HCEC 1CT (cell line): ENCODE data around the gene CHP1.
"Not testable (repeated sequence)": the region's sequence is repeated elsewhere in the genome, so short reads cannot be mapped to it uniquely, and the experiment has no call there.

Experiments used
- DNase-seq: peaks from one replicate; pipeline ENCODE4 v3.0.0-alpha.2; 2017

Gene CHP1

DNA sequence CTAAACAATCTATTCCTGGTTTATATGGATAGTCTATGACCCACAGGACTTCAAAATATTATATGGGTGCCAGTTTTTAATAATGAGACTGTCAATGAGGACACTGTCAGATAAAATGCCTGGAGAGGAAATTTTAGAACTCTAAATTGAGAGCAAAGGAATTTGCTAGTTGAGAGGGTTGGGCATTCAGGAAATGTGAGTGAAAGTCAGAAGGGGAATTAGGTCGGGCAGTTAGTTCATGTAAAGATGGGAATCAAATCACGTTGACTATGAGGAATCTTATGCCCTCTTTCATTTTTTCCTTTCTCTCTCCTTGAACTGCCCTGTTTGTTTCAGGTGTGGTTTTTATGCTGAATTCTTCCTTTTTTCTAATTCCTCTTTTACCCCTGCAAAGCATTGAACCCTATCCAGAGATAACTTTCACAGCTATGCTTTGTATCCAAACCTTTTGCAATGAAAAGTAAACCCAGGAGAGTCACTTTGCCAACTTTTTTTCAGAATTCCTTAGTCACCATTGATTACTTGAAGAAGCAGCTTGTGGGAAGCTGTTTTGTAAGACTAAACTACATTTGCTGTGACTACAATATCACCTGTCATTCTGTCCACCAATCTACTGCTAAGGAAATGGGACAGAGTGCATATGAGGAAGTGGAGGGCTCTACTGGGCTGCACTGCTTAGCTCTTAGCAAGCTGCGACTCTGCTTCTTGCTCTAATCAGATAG lies 27.8 kb downstream of the CHP1 start:
- peak; percentile 24 for DNase-seq

DNA sequence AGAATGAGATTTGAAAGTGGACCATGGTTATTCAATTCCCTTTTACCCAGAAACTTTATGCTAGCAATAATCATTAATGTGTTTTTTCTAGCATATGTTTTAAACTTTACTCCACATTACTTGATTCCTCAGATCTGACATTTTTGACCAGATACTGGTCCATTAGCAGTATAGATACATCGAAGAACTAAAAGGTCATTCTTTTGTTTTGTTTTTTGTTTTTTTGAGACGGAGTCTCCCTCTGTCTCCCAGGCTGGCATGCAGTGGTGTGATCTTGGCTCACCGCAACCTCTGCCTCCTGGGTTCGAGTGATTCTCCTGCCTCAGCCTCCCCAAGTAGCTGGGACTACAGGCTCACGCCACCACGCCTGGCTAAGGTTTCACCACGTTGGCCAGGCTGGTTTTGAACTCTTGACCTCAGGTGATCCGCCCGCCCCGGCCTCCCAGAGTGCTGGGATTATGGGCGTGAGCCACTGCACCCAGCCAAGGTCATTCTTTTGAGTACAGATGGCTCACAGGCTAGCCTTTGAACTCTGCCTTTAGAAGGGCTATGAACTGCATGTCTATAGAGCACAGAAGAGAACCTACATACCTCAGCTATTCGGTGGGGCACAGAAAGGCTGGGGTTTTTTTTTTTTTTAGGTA lies 28.6 kb downstream of the CHP1 start:
- no peak for DNase-seq

DNA sequence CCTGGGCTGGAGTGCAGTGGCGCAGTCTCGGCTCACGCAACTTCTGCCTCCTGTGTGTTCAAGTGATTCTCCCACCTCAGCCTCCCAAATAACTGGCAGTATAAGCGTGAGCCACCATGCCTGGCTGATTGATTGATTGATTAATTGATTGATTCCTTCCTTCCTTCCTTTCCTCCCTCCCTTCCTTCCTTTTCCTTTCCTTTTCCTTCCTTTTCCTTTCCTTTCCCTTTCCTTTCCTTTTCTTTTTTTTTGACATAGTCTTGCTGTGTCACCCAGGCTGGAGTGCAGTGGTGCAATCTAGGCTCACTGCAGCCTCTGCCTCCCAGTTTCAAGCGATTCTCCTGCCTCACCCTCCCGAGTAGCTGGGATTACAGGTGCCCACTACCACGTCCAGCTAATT lies 29.9 kb downstream of the CHP1 start:
- DNase-seq: not testable (repeated sequence)

GRCh38 chr15:41262571-41262970 lies 31.5 kb downstream of the CHP1 start:
- DNase-seq: no peak

DNA sequence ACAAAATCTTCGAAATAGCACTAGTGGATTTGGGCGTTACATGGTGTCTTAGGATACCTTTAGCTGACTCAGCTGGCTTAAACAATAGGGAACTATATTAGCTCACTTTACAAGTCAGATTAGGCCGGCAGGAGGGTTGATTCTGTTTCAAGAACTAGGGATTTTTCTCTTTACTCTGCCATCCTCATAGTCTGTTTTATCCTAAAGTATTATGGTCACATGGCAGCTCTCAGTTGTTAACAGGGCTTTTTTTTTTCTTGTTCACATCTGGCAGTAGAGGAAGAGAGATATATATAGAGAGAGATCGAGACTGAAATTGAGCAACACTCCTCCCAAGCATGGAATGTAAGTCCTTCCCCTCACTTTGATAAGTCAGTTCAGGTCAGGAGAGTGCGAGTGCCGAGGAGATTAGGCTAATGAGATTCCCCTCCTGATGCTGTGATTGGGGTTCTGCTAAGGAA lies 32.9 kb downstream of the CHP1 start:
- peak; percentile 2 for DNase-seq

DNA sequence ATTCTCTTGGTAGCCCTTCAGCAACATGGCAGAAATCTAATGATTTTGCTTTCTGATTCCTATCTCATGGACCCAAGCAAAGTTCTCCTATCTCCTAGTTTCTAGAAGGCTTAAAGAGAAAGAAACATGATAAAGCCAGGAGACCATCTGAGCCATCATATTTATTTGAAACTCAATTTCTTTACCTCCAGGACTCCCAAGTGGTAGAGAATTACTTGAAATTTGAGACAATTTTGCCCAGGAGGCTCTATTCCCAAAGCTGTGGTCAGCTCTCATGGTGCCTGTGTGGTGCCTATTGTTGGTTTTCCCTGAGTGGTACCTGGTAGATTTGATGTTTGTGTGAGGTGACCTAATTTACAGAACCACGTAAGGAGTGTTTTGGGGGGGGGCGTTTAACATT lies 38.8 kb downstream of the CHP1 start:
- DNase-seq: no peak

GRCh38 chr15:41276831-41277230 lies 45.8 kb downstream of the CHP1 start:
- DNase-seq: no peak

- no peak for DNase-seq
Observed at GRCh38 chr15:41278319-41278718, 47.3 kb downstream of the CHP1 start.

GRCh38 chr15:41279535-41280283 lies 48.6 kb downstream of the CHP1 start:
- DNase-seq: no peak

- peak; percentile 94 for DNase-seq
Observed at GRCh38 chr15:41281236-41281635, 50.2 kb downstream of the CHP1 start.

GRCh38 chr15:41282436-41282835 lies 51.4 kb downstream of the CHP1 start:
- DNase-seq: not testable (repeated sequence)

- DNase-seq: not testable (repeated sequence)
Observed at GRCh38 chr15:41282980-41283652, 52.0 kb downstream of the CHP1 start.

DNA sequence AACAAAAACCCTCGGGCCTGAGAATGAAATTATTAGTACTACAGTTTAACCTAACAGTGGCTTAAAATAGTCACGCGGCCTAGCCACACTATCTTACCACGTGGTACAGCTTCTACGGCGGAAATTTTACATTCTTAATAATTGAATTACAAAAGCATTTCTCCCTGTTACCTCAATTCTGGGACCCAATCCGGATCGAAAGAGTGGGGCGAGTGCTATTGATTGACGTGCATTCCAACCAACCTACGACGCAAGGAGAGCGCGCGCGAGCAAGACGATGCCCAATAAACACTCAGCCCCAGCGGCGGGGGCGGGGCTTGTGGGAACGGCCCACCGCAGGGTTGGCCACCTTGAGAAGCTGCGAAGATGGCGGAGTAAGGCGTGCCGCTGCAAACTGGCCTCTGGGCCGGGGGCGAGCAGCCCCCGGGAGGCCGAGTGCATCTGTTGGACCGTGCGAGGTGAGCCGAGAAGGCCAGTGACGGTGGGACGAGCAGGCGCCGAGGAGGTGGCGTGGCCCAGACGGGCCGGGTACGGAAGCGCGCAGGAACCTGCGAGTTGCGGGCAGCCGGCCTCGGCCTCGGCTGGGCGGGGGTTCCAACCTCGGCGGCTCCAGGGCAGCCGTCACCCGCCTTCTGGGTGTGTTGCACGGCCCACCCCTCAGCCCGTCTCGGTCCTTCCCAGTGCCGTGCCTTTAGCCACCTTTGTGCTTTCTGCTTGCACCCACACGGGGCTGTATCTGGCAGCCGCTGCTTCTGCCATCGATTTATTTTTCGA lies 52.8 kb downstream of the CHP1 start:
- peak; percentile 98 for DNase-seq

- peak; percentile 3 for DNase-seq
Observed at GRCh38 chr15:41284427-41285177, 53.5 kb downstream of the CHP1 start.

GRCh38 chr15:41285285-41285684 lies 54.2 kb downstream of the CHP1 start:
- no peak for DNase-seq

GRCh38 chr15:41286665-41287333 lies 55.7 kb downstream of the CHP1 start:
- DNase-seq: peak; percentile 69

GRCh38 chr15:41288464-41288863 lies 57.4 kb downstream of the CHP1 start:
- no peak for DNase-seq

DNA sequence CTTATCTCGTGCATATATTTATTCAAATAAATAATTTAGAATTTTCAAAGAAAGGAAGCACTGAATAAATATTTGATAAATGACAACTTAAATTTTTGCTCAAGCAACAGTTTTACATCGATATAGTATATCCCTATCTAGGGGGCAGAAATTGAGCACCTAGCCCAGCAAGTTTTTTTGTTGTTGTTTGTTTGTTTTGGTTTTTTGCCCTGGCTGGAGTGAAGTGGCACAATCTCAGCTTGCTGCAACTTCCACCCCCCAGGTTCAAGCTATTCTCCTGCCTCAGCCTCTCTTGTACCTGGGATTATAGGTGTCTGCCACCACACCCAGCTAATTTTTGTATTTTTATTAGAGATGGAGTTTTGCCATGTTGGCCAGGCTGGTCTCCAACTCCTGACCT lies 58.9 kb downstream of the CHP1 start:
- no peak for DNase-seq

DNA sequence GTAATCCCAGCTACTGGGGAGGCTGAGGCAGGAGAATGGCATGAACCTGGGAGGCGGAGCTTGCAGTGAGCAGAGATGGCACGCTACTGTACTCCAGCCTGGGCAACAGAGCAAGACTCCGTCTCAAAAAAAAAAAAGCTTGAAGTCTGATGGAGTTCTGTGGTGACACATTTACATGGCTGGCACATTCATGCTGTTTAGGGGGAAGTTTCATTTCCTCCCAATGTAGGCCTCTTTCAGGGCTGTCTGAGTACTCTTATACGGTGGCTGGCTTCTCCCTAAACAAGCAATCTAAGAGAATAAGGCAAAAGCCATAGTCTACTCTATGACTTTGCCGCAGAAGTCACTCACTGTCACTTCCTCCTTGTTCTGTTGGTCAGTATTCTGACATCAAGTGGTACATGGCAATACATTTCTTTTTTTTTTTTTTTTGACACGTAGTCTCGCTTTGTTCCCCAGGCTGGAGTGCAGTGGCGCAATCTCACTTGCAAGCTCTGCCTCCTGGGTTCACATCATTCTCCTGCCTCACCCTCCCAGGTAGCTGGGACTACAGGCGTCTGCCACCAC lies 60.1 kb downstream of the CHP1 start:
- no peak for DNase-seq

DNA sequence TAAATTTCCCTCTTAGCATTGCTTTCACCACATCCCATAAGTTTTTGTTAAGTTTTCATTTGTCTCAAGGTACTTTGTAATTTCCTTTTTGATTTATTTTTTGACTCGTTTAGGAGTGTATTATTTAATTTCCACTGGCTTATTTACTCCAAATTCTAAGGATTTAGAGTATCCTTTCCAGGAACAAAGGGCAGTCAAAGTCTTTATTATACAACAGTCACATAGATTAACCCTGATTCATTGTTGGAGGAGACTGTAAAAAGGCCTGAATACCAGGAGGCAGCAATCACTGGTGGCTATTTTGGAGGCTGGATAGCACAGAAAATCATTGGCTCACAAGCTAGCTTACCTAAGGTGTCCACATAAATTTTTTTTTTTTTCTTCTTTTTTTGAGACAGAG lies 61.5 kb downstream of the CHP1 start:
- no peak for DNase-seq

DNA sequence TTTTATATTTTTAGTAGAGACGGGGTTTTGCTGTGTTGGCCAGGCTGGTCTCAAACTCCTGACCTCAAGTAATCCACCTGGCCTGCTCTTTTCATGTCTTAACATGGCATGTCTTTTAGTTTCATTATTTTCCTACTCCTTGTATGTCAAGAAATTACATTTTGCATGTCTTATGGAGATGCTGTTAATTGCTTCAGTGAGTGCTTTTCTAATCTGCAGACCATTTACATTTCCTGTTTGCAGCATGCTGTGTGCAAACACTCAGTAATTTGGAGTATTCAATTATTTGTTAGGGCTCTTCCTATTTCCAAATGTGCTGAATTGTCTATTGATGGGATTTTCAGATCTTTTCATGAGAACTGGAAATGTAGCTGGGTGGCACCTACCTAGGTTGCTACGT lies 70.1 kb downstream of the CHP1 start:
- not testable (repeated sequence) for DNase-seq
